ENCODE results near the gene TWNK. TPM values are rescaled to one million over a fixed set of nuclear protein-coding genes. Genes with fewer than 3 reads are reported as not detected.
A peak's percentile ranks its signal among the peaks of the same experiment; 100 is the strongest.

The TWNK gene
- total RNA-seq, 4 donors from 2014 or later: 5.5 to 7.7 (median 6.8) TPM

- 0% methylated on average over 13 to 24 of the region's 66 CpGs for WGBS, 2 donors
- DNase-seq: peak; percentile 69 to 75
- peak overlapping the region; percentile 99 to 100 (median 99) for H3K27ac ChIP-seq
- peaks cover 29 to 37% of the 10 kb centered on the region in 2 donors for H3K4me1 ChIP-seq
- peak overlapping the region; percentile 59 to 67 (median 62) for H3K4me3 ChIP-seq (replicated peaks in 1 of 3)
- H3K27me3 ChIP-seq: no peaks in the 10 kb centered on the region
- H3K9me3 ChIP-seq: no peaks in the 10 kb centered on the region
- TF ChIP-seq CTCF (IDR thresholded peaks at IDR 0.05) (peak; percentile 33 to 87 (median 79)), POLR2A (IDR thresholded peaks at IDR 0.05) (peak; percentile 36 to 51)
- peaks cover 0 to 5% of the 10 kb centered on the region in 2 donors for H3K36me3 ChIP-seq
- intact Hi-C loops (cut with DNase I): no loop called here
Measured at GRCh38 chr10:100997360-100998182, 10.2 kb downstream of the TWNK start.

- H3K4me1 ChIP-seq: peaks cover 29 to 39% of the 10 kb centered on the region in 2 donors
- no peaks in the 10 kb centered on the region for H3K9me3 ChIP-seq
- H3K36me3 ChIP-seq: peaks cover 1 to 2% of the 10 kb centered on the region in 2 donors
- peak overlapping the region; percentile 59 to 81 (median 62) for H3K4me3 ChIP-seq (replicated peaks in 1 of 3)
- DNase-seq: peak; percentile 89 to 92
- TF ChIP-seq POLR2A (IDR thresholded peaks at IDR 0.05) (peak in 1 of 2 donors; percentile 36), CTCF (IDR thresholded peaks at IDR 0.05) (no peak)
- WGBS, 2 donors: 2 to 3% methylated on average over 21 to 25 of the region's 25 CpGs
- intact Hi-C loops (cut with DNase I): no loop called here
- H3K27ac ChIP-seq: peak overlapping the region; percentile 99 to 100 (median 99)
- no peaks in the 10 kb centered on the region for H3K27me3 ChIP-seq
Measured at GRCh38 chr10:100998183-100998990, 11.0 kb downstream of the TWNK start.

GRCh38 chr10:100998991-100999741, 11.8 kb downstream of the TWNK start:
- peak; percentile 79 to 82 for DNase-seq
- Histone ChIP-seq H3K27ac (peak overlapping the region; percentile 99 to 100 (median 99)), H3K9me3 (no peaks in the 10 kb centered on the region), H3K4me3 (replicated peaks in 1 of 3) (peak overlapping the region; percentile 18 to 81 (median 62)), H3K27me3 (no peaks in the 10 kb centered on the region), H3K36me3 (peaks cover 9 to 10% of the 10 kb centered on the region in 2 donors), H3K4me1 (peaks cover 29 to 39% of the 10 kb centered on the region in 2 donors)
- TF ChIP-seq POLR2A (IDR thresholded peaks at IDR 0.05) (peak; percentile 85 to 95), CTCF (IDR thresholded peaks at IDR 0.05) (peak; percentile 77 to 96 (median 94))
- WGBS, 2 donors: 1 to 5% methylated on average over 6 to 11 of the region's 83 CpGs
- intact Hi-C loops (cut with DNase I): no loop called here

GRCh38 chr10:100999742-101000126, 12.4 kb downstream of the TWNK start, which contains the start of gene LZTS2:
Gene LZTS2 (plus strand): TSS chr10:100999808. CDS start chr10:101002539, 2,731 bp downstream.
- 0% methylated on average over 3 to 7 of the region's 44 CpGs for WGBS, 2 donors
- Histone ChIP-seq H3K9me3 (no peaks in the 10 kb centered on the region), H3K27me3 (no peaks in the 10 kb centered on the region), H3K4me3 (replicated peaks in 1 of 3) (peak within 1 kb of the TSS; percentile 52 to 81 (median 62)), H3K36me3 (peaks cover 10 to 13% of the 10 kb centered on the region in 2 donors), H3K27ac (peak within 1 kb of the TSS; percentile 99 to 100 (median 99)), H3K4me1 (peaks cover 29 to 39% of the 10 kb centered on the region in 2 donors)
- TF ChIP-seq POLR2A (IDR thresholded peaks at IDR 0.05) (no peak), CTCF (IDR thresholded peaks at IDR 0.05) (peak in 1 of 6 experiments; percentile 6)
- DNase-seq: no peak
- intact Hi-C loops (cut with DNase I): no loop called here
